HEK293 (cell line): ENCODE results near the gene RNF224.

ENCODE experiments used
- GLIS1 ChIP-seq: fragments of 450-650 bp; formaldehyde crosslinking; IDR thresholded peaks from 2 replicates; pipeline ENCODE4 v1.5.1; 2016; ENCODE audit warnings: missing biosample characterization, missing genetic modification characterization
- GLIS2 ChIP-seq: fragments of 450-650 bp; formaldehyde crosslinking; IDR thresholded peaks from 2 replicates; pipeline ENCODE4 v1.5.1; 2016; ENCODE audit warnings: missing biosample characterization, missing genetic modification characterization
- REPIN1 ChIP-seq: fragments of 450-650 bp; formaldehyde crosslinking; IDR thresholded peaks from 2 replicates; pipeline ENCODE4 v1.5.1; 2017; ENCODE audit warnings: missing biosample characterization, missing genetic modification characterization, low read depth
- WT1 ChIP-seq: fragments of 450-650 bp; formaldehyde crosslinking; IDR thresholded peaks from 2 replicates; pipeline ENCODE4 v1.5.1; 2016; ENCODE audit warnings: missing biosample characterization, missing genetic modification characterization
- ZBTB8A ChIP-seq: fragments of 450-650 bp; formaldehyde crosslinking; IDR thresholded peaks from 2 replicates; pipeline ENCODE4 v1.5.1; 2016; ENCODE audit warnings: missing biosample characterization, missing genetic modification characterization
- ZNF138 ChIP-seq: fragments of 450-650 bp; formaldehyde crosslinking; IDR thresholded peaks from 2 replicates; pipeline ENCODE4 v1.5.1; 2016; ENCODE audit warnings: missing biosample characterization, missing genetic modification characterization, borderline replicate concordance
- ZNF2 ChIP-seq: fragments of 450-650 bp; formaldehyde crosslinking; IDR thresholded peaks from 2 replicates; pipeline ENCODE4 v1.5.1; 2016; ENCODE audit warnings: missing biosample characterization, missing genetic modification characterization
- ZNF239 ChIP-seq: fragments of 450-650 bp; formaldehyde crosslinking; IDR thresholded peaks from 2 replicates; pipeline ENCODE4 v1.5.1; 2016; ENCODE audit warnings: missing biosample characterization, missing genetic modification characterization
- ZNF274 ChIP-seq, 2 experiments: fragments of 200-500 bp in 1 of 2; fragments of 450-650 bp in 1 of 2; sonication (Bioruptor generic) in 1 of 2; formaldehyde crosslinking in 1 of 2; IDR thresholded peaks; 2 replicates each; pipeline versions ENCODE4 v1.5.1 to v1.6.1; 2014 to 2016; ENCODE audit warnings: borderline replicate concordance in 1 of 2, inconsistent platforms in 1 of 2, low read length in 1 of 2, missing biosample characterization in 1 of 2, missing genetic modification characterization in 1 of 2
- ZNF548 ChIP-seq: fragments of 450-650 bp; formaldehyde crosslinking; IDR thresholded peaks from 2 replicates; pipeline ENCODE4 v1.5.1; 2016; ENCODE audit warnings: missing biosample characterization, missing genetic modification characterization
- ZNF596 ChIP-seq: fragments of 450-650 bp; IDR thresholded peaks from 2 replicates; pipeline ENCODE4 v1.5.0; 2018; ENCODE audit warnings: missing biosample characterization, mild to moderate bottlenecking, missing genetic modification characterization, moderate library complexity
- ZNF664 ChIP-seq: fragments of 450-650 bp; formaldehyde crosslinking; IDR thresholded peaks from 2 replicates; pipeline ENCODE4 v1.5.1; 2016; ENCODE audit warnings: missing biosample characterization, missing genetic modification characterization
- ZNF670 ChIP-seq: fragments of 450-650 bp; formaldehyde crosslinking; IDR thresholded peaks from 2 replicates; pipeline ENCODE4 v1.5.1; 2016; ENCODE audit warnings: missing biosample characterization, missing genetic modification characterization, low read depth
- ZNF777 ChIP-seq: fragments of 450-650 bp; formaldehyde crosslinking; IDR thresholded peaks from 2 replicates; pipeline ENCODE4 v1.5.1; 2017; ENCODE audit warnings: missing biosample characterization, missing genetic modification characterization, borderline replicate concordance
- ZNF843 ChIP-seq: fragments of 450-650 bp; formaldehyde crosslinking; IDR thresholded peaks from 2 replicates; pipeline ENCODE4 v1.5.1; 2016; ENCODE audit warnings: missing biosample characterization, missing genetic modification characterization
- TF ChIP-seq, protein P1 (sequence below): fragments of 450-650 bp; formaldehyde crosslinking; IDR thresholded peaks from 2 replicates; pipeline ENCODE4 v1.5.1; 2016; ENCODE audit warnings: missing biosample characterization, missing genetic modification characterization
- TF ChIP-seq, protein P2 (sequence below): fragments of 450-650 bp; formaldehyde crosslinking; IDR thresholded peaks from 2 replicates; pipeline ENCODE4 v1.5.1; 2016; ENCODE audit warnings: missing biosample characterization, missing genetic modification characterization
- TF ChIP-seq, protein P3 (sequence below): fragments of 450-650 bp; formaldehyde crosslinking; IDR thresholded peaks from 2 replicates; pipeline ENCODE4 v1.5.1; 2016; ENCODE audit warnings: missing biosample characterization, missing genetic modification characterization
- TF ChIP-seq, protein P4 (sequence below): fragments of 450-650 bp; formaldehyde crosslinking; IDR thresholded peaks from 2 replicates; pipeline ENCODE4 v1.5.1; 2016; ENCODE audit warnings: missing biosample characterization, missing genetic modification characterization
- TF ChIP-seq, protein P5 (sequence below): fragments of 450-650 bp; formaldehyde crosslinking; IDR thresholded peaks from 2 replicates; pipeline ENCODE4 v1.5.1; 2016; ENCODE audit warnings: missing biosample characterization, missing genetic modification characterization
- TF ChIP-seq, protein P6 (sequence below): fragments of 450-650 bp; formaldehyde crosslinking; IDR thresholded peaks from 2 replicates; pipeline ENCODE4; 2016; ENCODE audit warnings: missing biosample characterization, missing genetic modification characterization

Gene RNF224

DNA sequence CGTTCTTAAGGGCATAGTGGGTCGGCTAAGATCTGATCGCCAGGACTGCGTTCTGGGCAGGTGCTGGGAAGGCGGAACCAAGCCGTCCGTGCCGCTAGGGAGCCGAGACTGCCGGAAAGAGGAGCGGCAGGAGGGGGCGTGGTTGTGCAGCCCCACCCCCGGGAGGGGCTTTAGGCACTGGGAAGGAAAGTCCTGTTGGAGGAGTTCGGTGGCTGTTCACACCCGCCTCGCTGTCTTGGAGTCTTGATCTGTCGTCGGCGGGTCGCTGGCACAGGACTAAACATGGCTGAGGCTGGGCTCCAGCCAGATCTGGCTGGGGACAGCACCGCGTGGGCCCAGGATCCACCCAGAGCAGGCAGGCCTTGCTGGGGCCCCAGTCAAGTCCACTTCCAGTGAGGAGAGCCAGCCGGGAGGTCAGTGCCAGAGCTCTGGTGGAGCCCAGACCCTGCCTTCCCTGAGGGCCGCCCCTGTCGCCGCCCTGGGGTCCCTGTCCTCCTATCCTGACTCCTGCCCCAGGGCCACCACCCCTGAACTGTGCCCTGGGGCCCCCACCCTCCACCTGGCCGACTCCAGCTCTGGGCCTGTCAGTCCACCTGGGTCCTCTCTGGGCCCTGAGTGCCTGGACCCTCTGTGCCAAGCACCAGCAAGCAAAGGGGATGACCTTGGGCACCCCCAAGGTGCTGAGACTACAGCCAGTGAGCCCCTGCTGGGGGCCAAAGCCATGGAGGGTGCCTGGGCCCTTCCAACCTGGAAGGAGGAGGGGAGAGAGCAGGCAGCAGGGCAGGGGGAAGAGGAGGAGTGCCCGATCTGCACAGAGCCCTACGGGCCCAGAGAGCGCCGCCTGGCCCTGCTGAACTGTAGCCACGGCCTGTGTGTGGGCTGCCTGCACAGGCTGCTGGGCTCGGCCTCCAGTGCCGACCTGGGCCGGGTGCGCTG is 9.8 kb upstream of the RNF224 start (continued):
- TF ChIP-seq, protein P1, sequence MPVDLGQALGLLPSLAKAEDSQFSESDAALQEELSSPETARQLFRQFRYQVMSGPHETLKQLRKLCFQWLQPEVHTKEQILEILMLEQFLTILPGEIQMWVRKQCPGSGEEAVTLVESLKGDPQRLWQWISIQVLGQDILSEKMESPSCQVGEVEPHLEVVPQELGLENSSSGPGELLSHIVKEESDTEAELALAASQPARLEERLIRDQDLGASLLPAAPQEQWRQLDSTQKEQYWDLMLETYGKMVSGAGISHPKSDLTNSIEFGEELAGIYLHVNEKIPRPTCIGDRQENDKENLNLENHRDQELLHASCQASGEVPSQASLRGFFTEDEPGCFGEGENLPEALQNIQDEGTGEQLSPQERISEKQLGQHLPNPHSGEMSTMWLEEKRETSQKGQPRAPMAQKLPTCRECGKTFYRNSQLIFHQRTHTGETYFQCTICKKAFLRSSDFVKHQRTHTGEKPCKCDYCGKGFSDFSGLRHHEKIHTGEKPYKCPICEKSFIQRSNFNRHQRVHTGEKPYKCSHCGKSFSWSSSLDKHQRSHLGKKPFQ = peak; percentile 94
- TF ChIP-seq, protein P2, sequence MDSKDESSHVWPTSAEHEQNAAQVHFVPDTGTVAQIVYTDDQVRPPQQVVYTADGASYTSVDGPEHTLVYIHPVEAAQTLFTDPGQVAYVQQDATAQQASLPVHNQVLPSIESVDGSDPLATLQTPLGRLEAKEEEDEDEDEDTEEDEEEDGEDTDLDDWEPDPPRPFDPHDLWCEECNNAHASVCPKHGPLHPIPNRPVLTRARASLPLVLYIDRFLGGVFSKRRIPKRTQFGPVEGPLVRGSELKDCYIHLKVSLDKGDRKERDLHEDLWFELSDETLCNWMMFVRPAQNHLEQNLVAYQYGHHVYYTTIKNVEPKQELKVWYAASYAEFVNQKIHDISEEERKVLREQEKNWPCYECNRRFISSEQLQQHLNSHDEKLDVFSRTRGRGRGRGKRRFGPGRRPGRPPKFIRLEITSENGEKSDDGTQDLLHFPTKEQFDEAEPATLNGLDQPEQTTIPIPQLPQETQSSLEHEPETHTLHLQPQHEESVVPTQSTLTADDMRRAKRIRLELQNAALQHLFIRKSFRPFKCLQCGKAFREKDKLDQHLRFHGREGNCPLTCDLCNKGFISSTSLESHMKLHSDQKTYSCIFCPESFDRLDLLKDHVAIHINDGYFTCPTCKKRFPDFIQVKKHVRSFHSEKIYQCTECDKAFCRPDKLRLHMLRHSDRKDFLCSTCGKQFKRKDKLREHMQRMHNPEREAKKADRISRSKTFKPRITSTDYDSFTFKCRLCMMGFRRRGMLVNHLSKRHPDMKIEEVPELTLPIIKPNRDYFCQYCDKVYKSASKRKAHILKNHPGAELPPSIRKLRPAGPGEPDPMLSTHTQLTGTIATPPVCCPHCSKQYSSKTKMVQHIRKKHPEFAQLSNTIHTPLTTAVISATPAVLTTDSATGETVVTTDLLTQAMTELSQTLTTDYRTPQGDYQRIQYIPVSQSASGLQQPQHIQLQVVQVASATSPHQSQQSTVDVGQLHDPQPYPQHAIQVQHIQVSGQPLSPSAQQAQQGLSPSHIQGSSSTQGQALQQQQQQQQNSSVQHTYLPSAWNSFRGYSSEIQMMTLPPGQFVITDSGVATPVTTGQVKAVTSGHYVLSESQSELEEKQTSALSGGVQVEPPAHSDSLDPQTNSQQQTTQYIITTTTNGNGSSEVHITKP (tag by site-specific recombination) = peak; percentile 61; the same call in 1 of the 2 replicates
- TF ChIP-seq REPIN1 (tag by site-specific recombination) (no peak), ZNF2 (tag by site-specific recombination) (no peak), ZNF670 (tag by site-specific recombination) (no peak), ZNF548 (tag by site-specific recombination) (no peak), ZNF843 (tag by site-specific recombination) (no peak), GLIS1 (tag by site-specific recombination) (no peak), ZNF777 (tag by site-specific recombination) (no peak), ZNF664 (no peak), ZNF138 (no peak), ZNF596 (tag by site-specific recombination) (no peak), ZNF239 (tag by site-specific recombination) (no peak), WT1 (tag by site-specific recombination) (no peak), ZBTB8A (tag by site-specific recombination) (no peak; the same call in 1 of the 2 replicates), ZNF274 (IDR thresholded peaks at IDR 0.05; ENCODE audit: low read length) (no peak), ZNF274 (tag by site-specific recombination; IDR thresholded peaks at IDR 0.05; ENCODE audit: borderline replicate concordance) (no peak), GLIS2 (tag by site-specific recombination) (peak; percentile 66; the same call in 1 of the 2 replicates)
- TF ChIP-seq, protein P3, sequence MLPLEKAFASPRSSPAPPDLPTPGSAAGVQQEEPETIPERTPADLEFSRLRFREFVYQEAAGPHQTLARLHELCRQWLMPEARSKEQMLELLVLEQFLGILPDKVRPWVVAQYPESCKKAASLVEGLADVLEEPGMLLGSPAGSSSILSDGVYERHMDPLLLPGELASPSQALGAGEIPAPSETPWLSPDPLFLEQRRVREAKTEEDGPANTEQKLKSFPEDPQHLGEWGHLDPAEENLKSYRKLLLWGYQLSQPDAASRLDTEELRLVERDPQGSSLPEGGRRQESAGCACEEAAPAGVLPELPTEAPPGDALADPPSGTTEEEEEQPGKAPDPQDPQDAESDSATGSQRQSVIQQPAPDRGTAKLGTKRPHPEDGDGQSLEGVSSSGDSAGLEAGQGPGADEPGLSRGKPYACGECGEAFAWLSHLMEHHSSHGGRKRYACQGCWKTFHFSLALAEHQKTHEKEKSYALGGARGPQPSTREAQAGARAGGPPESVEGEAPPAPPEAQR (tag by site-specific recombination) = no peak
- TF ChIP-seq, protein P4, sequence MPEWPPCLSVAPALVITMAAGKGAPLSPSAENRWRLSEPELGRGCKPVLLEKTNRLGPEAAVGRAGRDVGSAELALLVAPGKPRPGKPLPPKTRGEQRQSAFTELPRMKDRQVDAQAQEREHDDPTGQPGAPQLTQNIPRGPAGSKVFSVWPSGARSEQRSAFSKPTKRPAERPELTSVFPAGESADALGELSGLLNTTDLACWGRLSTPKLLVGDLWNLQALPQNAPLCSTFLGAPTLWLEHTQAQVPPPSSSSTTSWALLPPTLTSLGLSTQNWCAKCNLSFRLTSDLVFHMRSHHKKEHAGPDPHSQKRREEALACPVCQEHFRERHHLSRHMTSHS = no peak
- TF ChIP-seq, protein P5, sequence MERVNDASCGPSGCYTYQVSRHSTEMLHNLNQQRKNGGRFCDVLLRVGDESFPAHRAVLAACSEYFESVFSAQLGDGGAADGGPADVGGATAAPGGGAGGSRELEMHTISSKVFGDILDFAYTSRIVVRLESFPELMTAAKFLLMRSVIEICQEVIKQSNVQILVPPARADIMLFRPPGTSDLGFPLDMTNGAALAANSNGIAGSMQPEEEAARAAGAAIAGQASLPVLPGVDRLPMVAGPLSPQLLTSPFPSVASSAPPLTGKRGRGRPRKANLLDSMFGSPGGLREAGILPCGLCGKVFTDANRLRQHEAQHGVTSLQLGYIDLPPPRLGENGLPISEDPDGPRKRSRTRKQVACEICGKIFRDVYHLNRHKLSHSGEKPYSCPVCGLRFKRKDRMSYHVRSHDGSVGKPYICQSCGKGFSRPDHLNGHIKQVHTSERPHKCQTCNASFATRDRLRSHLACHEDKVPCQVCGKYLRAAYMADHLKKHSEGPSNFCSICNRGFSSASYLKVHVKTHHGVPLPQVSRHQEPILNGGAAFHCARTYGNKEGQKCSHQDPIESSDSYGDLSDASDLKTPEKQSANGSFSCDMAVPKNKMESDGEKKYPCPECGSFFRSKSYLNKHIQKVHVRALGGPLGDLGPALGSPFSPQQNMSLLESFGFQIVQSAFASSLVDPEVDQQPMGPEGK (tag by site-specific recombination) = peak; percentile 85
- TF ChIP-seq, protein P6, sequence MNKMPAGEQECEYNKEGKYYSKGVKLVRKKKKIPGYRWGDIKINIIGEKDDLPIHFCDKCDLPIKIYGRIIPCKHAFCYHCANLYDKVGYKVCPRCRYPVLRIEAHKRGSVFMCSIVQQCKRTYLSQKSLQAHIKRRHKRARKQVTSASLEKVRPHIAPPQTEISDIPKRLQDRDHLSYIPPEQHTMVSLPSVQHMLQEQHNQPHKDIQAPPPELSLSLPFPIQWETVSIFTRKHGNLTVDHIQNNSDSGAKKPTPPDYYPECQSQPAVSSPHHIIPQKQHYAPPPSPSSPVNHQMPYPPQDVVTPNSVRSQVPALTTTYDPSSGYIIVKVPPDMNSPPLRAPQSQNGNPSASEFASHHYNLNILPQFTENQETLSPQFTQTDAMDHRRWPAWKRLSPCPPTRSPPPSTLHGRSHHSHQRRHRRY (tag by site-specific recombination) = no peak
